ENCODE measurements around the gene MORC3.
"Not testable (repeated sequence)": the region's sequence is repeated elsewhere in the genome, so short reads cannot be mapped to it uniquely, and the experiment has no call there.

Gene MORC3

GRCh38 chr21:36337099-36337509 is 17.1 kb downstream of the MORC3 start:
- DNase-seq (ENCODE audit: low read depth), result no peak
- no peak for TF ChIP-seq CTCF (conservative IDR thresholded peaks at IDR 0.05; ENCODE audit: low read depth, low read length)
- H3K4me3 ChIP-seq (ENCODE audit: low read length), result no peak overlapping the region

GRCh38 chr21:36338975-36339374 is 19.0 kb downstream of the MORC3 start:
- no peak for TF ChIP-seq CTCF (conservative IDR thresholded peaks at IDR 0.05; ENCODE audit: low read depth, low read length)
- no peak overlapping the region for H3K4me3 ChIP-seq (ENCODE audit: low read length)

GRCh38 chr21:36342581-36342980 is 22.6 kb downstream of the MORC3 start:
- not testable (repeated sequence) for H3K4me3 ChIP-seq (ENCODE audit: low read length); DNase-seq (ENCODE audit: low read depth)

More at GRCh38 chr21:36338975-36339374, 19.0 kb downstream of the MORC3 start:
- DNase-seq (ENCODE audit: low read depth), result no peak

- DNase-seq (ENCODE audit: low read depth), result no peak
- no peak overlapping the region for H3K4me3 ChIP-seq (ENCODE audit: low read length)
- TF ChIP-seq CTCF (conservative IDR thresholded peaks at IDR 0.05; ENCODE audit: low read depth, low read length), result no peak
Observed at GRCh38 chr21:36344931-36345330, 24.9 kb downstream of the MORC3 start.

- DNase-seq (ENCODE audit: low read depth), result no peak
- H3K4me3 ChIP-seq (ENCODE audit: low read length), result no peak overlapping the region
- no peak for TF ChIP-seq CTCF (conservative IDR thresholded peaks at IDR 0.05; ENCODE audit: low read depth, low read length)
Observed at GRCh38 chr21:36347278-36347961, 27.4 kb downstream of the MORC3 start.

GRCh38 chr21:36347962-36348328 is 27.9 kb downstream of the MORC3 start:
- no peak overlapping the region for H3K4me3 ChIP-seq (ENCODE audit: low read length)
- no peak for DNase-seq (ENCODE audit: low read depth)

GRCh38 chr21:36349315-36349714 is 29.3 kb downstream of the MORC3 start:
- no peak overlapping the region for H3K4me3 ChIP-seq (ENCODE audit: low read length)
- no peak for TF ChIP-seq CTCF (conservative IDR thresholded peaks at IDR 0.05; ENCODE audit: low read depth, low read length)
- no peak for DNase-seq (ENCODE audit: low read depth)

More at GRCh38 chr21:36347962-36348328, 27.9 kb downstream of the MORC3 start:
- no peak for TF ChIP-seq CTCF (conservative IDR thresholded peaks at IDR 0.05; ENCODE audit: low read depth, low read length)

Data from retinal pigment epithelial cell (primary cell).